CD8-positive, alpha-beta memory T cell (primary cell): ENCODE results near the gene KCNMB3. TPM values are rescaled to one million over a fixed set of nuclear protein-coding genes. Genes with fewer than 3 reads are reported as not detected.

Experiments used
- CTCF ChIA-PET: fragments of 350-600 bp; sonication (Branson Sonifier 250); formaldehyde crosslinking; loops from one replicate; lab custom pipeline; 2021; ENCODE audit warnings: antibody characterized with exemption; lab: Charles Lee
- POLR2A ChIA-PET: fragments of 350-600 bp; sonication (Branson Sonifier 250); formaldehyde crosslinking; loops from one replicate; lab custom pipeline; 2021; ENCODE audit warnings: antibody characterized with exemption; lab: Charles Lee
- DNase-seq, 5 donors: peaks; one replicate each; pipeline versions ENCODE4 v3.0.0 to v3.0.0-alpha.2; 2020 to 2022; ENCODE audit warnings: mixed read lengths in 1 of 5
- H3K27ac ChIP-seq: one replicate; pipeline ENCODE4 v1.7.0; 2013; ENCODE audit warnings: low read depth, mild to moderate bottlenecking, low read length, moderate library complexity
- H3K27me3 ChIP-seq: 2 replicates; pipeline ENCODE4 v1.7.0; 2013; ENCODE audit warnings: low read length, mild to moderate bottlenecking; ENCODE audit not compliant: insufficient read depth, poor library complexity, severe bottlenecking
- H3K36me3 ChIP-seq: 2 replicates; pipeline ENCODE4 v1.7.0; 2013; ENCODE audit warnings: mild to moderate bottlenecking, low read length, moderate library complexity; ENCODE audit not compliant: insufficient read depth
- H3K4me1 ChIP-seq: 2 replicates; pipeline ENCODE4 v1.7.0; 2013; ENCODE audit warnings: mild to moderate bottlenecking, low read length, moderate library complexity; ENCODE audit not compliant: insufficient read depth
- H3K4me3 ChIP-seq: 2 replicates; pipeline ENCODE4 v1.7.0; 2013; ENCODE audit warnings: mild to moderate bottlenecking, low read length
- H3K9me3 ChIP-seq: 2 replicates; pipeline ENCODE4 v1.7.0; 2013; ENCODE audit warnings: mild to moderate bottlenecking, low read length
- H3K27ac Mint-ChIP-seq, 8 donors: one replicate each; pipeline ENCODE4 v1.8.0; 2020 to 2021; ENCODE audit warnings: mixed read lengths in 8 of 8, mild to moderate bottlenecking in 6 of 8, inconsistent platforms in 3 of 8, moderate library complexity in 3 of 8
- H3K27me3 Mint-ChIP-seq, 2 donors: one replicate each; pipeline ENCODE4 v1.8.0; 2020 to 2021; ENCODE audit warnings: mixed read lengths in 2 of 2, mild to moderate bottlenecking in 1 of 2, moderate library complexity in 1 of 2
- H3K36me3 Mint-ChIP-seq, 3 donors: one replicate each; pipeline ENCODE4 v1.8.0; 2020 to 2021; ENCODE audit warnings: mixed read lengths in 3 of 3, inconsistent platforms in 1 of 3, mild to moderate bottlenecking in 1 of 3
- H3K4me1 Mint-ChIP-seq, 3 donors: one replicate each; pipeline ENCODE4 v1.8.0; 2020 to 2021; ENCODE audit warnings: mixed read lengths in 3 of 3, inconsistent platforms in 1 of 3, mild to moderate bottlenecking in 1 of 3
- H3K4me3 Mint-ChIP-seq, 7 donors: one replicate each; pipeline ENCODE4 v1.8.0; 2020 to 2021; ENCODE audit warnings: mixed read lengths in 7 of 7, mild to moderate bottlenecking in 6 of 7, moderate library complexity in 4 of 7, inconsistent platforms in 2 of 7
- H3K9me3 Mint-ChIP-seq, 5 donors: one replicate each; pipeline ENCODE4 v1.8.0; 2020 to 2022; ENCODE audit warnings: mixed read lengths in 5 of 5, mild to moderate bottlenecking in 3 of 5, moderate library complexity in 2 of 5, inconsistent platforms in 1 of 5
- polyA plus RNA-seq: library from polyadenylated mRNA; unstranded; fragments of 300-500 nt; fragmentation: Illumina TruSeq; gene quantifications from one replicate; pipeline ENCODE4 v1.2.3, GENCODE V29; 2021
- total RNA-seq, 2 experiments: library from RNA; stranded (reverse); gene quantifications; one replicate each; pipeline ENCODE4 v1.2.3, GENCODE V29; 2021

Gene KCNMB3
- total RNA-seq, result under 1 TPM; 0.59 to 0.71 TPM
- polyA plus RNA-seq, result not detected

DNA sequence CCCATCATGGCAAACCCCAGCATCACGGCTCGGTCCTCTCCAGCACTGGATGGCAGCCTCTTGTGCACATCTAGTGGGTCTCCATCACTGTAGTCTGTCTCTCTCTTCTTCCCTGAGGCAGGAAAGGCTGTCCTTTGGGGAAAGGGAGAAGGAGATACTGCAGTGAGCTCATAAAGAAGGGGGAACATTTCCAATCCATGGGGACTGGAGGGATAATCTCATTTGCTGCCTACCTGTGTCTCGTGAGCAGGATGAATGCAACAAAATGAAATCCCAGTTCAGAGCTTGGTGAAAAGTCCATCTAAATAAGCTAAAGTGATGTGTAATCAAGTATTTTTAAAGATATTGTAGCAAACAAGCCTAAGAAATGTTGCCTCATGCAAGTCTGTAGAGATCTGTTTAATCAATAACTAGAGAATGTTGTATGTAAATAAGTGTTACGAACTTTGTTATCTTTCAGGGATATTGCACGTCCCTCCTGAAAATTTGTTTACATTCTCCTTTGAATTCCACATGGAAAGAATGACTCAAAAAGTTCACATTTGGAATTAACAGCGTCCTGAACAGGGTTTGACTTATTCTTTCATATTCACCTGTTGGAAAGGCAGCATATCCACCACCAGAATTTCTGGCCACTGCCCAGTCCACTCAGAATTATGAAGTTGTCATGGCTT is at the start of gene KCNMB3:
Gene KCNMB3, minus strand, starts transcription at position 312 of the 674 bp plus-strand sequence. Its CDS starts 124 bp downstream, at position 188.
- Histone ChIP-seq H3K27me3 (no peaks in the 10 kb centered on the region), H3K4me1 (no peaks in the 10 kb centered on the region), H3K9me3 (no peaks in the 10 kb centered on the region), H3K4me3 (no peak within 1 kb of the TSS), H3K36me3 (no peaks in the 10 kb centered on the region), H3K27ac (no peak within 1 kb of the TSS)
- ChIA-PET POLR2A (no interaction called here), CTCF (no interaction called here)
- H3K9me3 Mint-ChIP-seq, result peaks cover 0 to 2% (median 0%) of the 10 kb centered on the region in 5 donors
- H3K4me1 Mint-ChIP-seq, result no peaks in the 10 kb centered on the region
- peaks cover 0 to 19% (median 0%) of the 10 kb centered on the region in 3 donors for H3K36me3 Mint-ChIP-seq
- H3K4me3 Mint-ChIP-seq, result no peak within 1 kb of the TSS
- no peak for DNase-seq
- H3K27me3 Mint-ChIP-seq, result no peaks in the 10 kb centered on the region
- H3K27ac Mint-ChIP-seq, result peak within 1 kb of the TSS in 1 of 8 donors; percentile 82

- H3K27ac ChIP-seq, result no peak overlapping the region
- ChIA-PET CTCF (no interaction called here), POLR2A (no interaction called here)
- Mint-ChIP-seq H3K27me3 (peaks cover 4 to 21% of the 10 kb centered on the region in 2 donors), H3K36me3 (no peaks in the 10 kb centered on the region), H3K4me3 (no peak overlapping the region), H3K27ac (no peak overlapping the region), H3K9me3 (peaks cover 0 to 4% (median 0%) of the 10 kb centered on the region in 5 donors), H3K4me1 (no peaks in the 10 kb centered on the region)
- no peaks in the 10 kb centered on the region for H3K27me3 ChIP-seq
- no peaks in the 10 kb centered on the region for H3K9me3 ChIP-seq
- DNase-seq, result no peak
- H3K36me3 ChIP-seq, result no peaks in the 10 kb centered on the region
- H3K4me1 ChIP-seq, result no peaks in the 10 kb centered on the region
- H3K4me3 ChIP-seq, result no peak overlapping the region
These were observed 49.2 kb upstream of the KCNMB3 start for GRCh38 chr3:179299999-179300613.

GRCh38 chr3:179299316-179299715 is 48.4 kb upstream of the KCNMB3 start:
- no peak overlapping the region for H3K4me3 ChIP-seq
- H3K9me3 ChIP-seq, result no peaks in the 10 kb centered on the region
- Mint-ChIP-seq H3K4me3 (no peak overlapping the region), H3K27ac (no peak overlapping the region), H3K36me3 (no peaks in the 10 kb centered on the region), H3K9me3 (peaks cover 0 to 4% (median 0%) of the 10 kb centered on the region in 5 donors), H3K4me1 (no peaks in the 10 kb centered on the region), H3K27me3 (peaks cover 6 to 27% of the 10 kb centered on the region in 2 donors)
- ChIA-PET POLR2A (no interaction called here), CTCF (no interaction called here)
- no peak for DNase-seq
- H3K36me3 ChIP-seq, result no peaks in the 10 kb centered on the region
- H3K27me3 ChIP-seq, result no peaks in the 10 kb centered on the region
- H3K27ac ChIP-seq, result no peak overlapping the region
- no peaks in the 10 kb centered on the region for H3K4me1 ChIP-seq

- CTCF ChIA-PET, result no interaction called here
- H3K4me1 ChIP-seq, result no peaks in the 10 kb centered on the region
These were observed 47.2 kb upstream of the KCNMB3 start for GRCh38 chr3:179297971-179298725.

DNA sequence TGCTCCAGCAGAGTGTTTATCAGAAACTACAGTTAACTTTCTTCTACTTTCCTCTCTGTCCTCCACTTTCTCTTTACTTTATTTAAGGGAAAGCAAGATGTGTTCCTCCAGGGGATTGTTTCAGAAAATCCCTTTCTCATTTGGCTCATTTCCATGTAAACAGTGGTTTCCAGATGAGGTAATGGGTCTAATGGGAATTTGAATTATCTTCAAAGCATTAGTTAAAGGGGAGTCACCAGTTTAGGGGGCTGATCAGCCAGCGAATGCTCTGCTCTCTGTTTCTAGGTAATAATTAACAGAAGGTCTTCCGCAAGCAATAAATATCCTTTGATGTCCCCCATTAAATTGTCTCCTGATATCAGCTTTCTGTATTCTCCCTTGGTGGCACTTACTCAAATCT is 41.5 kb upstream of the KCNMB3 start:
- H3K27me3 ChIP-seq, result no peaks in the 10 kb centered on the region

More at GRCh38 chr3:179297971-179298725, 47.2 kb upstream of the KCNMB3 start:
- no peak for DNase-seq
- H3K27me3 Mint-ChIP-seq, result peaks cover 6 to 24% of the 10 kb centered on the region in 2 donors
- no peaks in the 10 kb centered on the region for H3K4me1 Mint-ChIP-seq
- H3K27me3 ChIP-seq, result no peaks in the 10 kb centered on the region
- H3K36me3 Mint-ChIP-seq, result no peaks in the 10 kb centered on the region
- H3K36me3 ChIP-seq, result no peaks in the 10 kb centered on the region
- H3K4me3 ChIP-seq, result no peak overlapping the region
- H3K4me3 Mint-ChIP-seq, result no peak overlapping the region
- peaks cover 0 to 4% (median 0%) of the 10 kb centered on the region in 5 donors for H3K9me3 Mint-ChIP-seq
- H3K27ac Mint-ChIP-seq, result peak overlapping the region in 1 of 8 donors; percentile 47
- no peak overlapping the region for H3K27ac ChIP-seq
- H3K9me3 ChIP-seq, result no peaks in the 10 kb centered on the region
- POLR2A ChIA-PET, result no interaction called here

DNA sequence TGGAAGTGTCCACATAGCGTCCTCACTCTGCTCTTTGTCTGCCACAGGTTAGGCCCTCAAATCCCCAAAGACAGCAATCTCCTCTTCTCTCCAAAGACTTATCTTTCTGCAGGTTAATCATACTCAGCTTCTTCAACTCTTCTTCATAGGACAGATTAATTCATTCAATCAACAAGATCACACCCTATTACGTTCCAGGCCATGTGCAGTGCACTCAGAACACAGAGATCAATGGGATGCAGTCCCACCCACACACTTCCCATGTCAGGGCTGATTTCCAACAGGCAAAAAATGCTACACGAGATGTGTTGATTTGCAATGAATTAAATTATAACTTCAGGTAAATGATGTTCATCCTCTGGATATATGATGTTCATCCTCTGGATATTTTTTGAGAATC is 38.4 kb upstream of the KCNMB3 start:
- Histone ChIP-seq H3K4me3 (no peak overlapping the region), H3K27ac (no peak overlapping the region), H3K9me3 (no peaks in the 10 kb centered on the region), H3K4me1 (no peaks in the 10 kb centered on the region), H3K36me3 (no peaks in the 10 kb centered on the region), H3K27me3 (no peaks in the 10 kb centered on the region)
- Mint-ChIP-seq H3K4me1 (no peaks in the 10 kb centered on the region), H3K9me3 (no peaks in the 10 kb centered on the region), H3K36me3 (no peaks in the 10 kb centered on the region), H3K4me3 (no peak overlapping the region), H3K27ac (no peak overlapping the region), H3K27me3 (peaks cover 6 to 24% of the 10 kb centered on the region in 2 donors)
- CTCF ChIA-PET, result no interaction called here
- POLR2A ChIA-PET, result no interaction called here
- DNase-seq, result no peak

More for the DNA sequence above, 41.5 kb upstream of the KCNMB3 start:
- Histone ChIP-seq H3K9me3 (no peaks in the 10 kb centered on the region), H3K36me3 (no peaks in the 10 kb centered on the region), H3K4me3 (no peak overlapping the region), H3K4me1 (no peaks in the 10 kb centered on the region), H3K27ac (no peak overlapping the region)
- POLR2A ChIA-PET, result no interaction called here
- Mint-ChIP-seq H3K27ac (no peak overlapping the region), H3K4me1 (no peaks in the 10 kb centered on the region), H3K27me3 (peaks cover 8 to 28% of the 10 kb centered on the region in 2 donors), H3K9me3 (no peaks in the 10 kb centered on the region), H3K36me3 (no peaks in the 10 kb centered on the region), H3K4me3 (no peak overlapping the region)
- CTCF ChIA-PET, result no interaction called here
- no peak for DNase-seq

DNA sequence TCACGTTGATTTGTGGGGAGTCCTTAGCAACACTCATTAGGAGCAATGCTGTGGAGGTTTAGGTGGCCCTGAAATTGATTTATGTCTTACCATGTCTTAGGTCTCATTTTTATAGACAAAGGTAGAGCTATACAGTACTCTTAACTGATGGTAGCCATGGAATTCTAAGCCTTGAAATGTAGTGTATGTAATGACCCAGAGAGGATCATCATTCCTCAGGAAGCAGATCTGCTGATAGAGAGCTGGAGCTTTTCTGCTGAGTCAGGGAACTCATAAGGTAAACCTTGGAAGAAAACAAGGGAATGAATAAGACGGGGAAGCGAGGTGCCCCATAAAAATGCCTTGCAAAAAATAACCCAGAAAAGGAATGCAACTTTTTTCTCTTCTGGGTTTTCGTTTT is 37.9 kb upstream of the KCNMB3 start:
- CTCF ChIA-PET, result no interaction called here
- Mint-ChIP-seq H3K27me3 (peaks cover 6 to 28% of the 10 kb centered on the region in 2 donors), H3K36me3 (no peaks in the 10 kb centered on the region), H3K4me3 (no peak overlapping the region), H3K4me1 (no peaks in the 10 kb centered on the region), H3K9me3 (no peaks in the 10 kb centered on the region), H3K27ac (no peak overlapping the region)
- Histone ChIP-seq H3K4me1 (no peaks in the 10 kb centered on the region), H3K36me3 (no peaks in the 10 kb centered on the region), H3K27ac (no peak overlapping the region), H3K4me3 (no peak overlapping the region), H3K27me3 (no peaks in the 10 kb centered on the region), H3K9me3 (no peaks in the 10 kb centered on the region)
- DNase-seq, result no peak
- POLR2A ChIA-PET, result no interaction called here

GRCh38 chr3:179286331-179286730 is 35.4 kb upstream of the KCNMB3 start:
- no peak for DNase-seq
- Histone ChIP-seq H3K4me3 (no peak overlapping the region), H3K36me3 (no peaks in the 10 kb centered on the region), H3K4me1 (no peaks in the 10 kb centered on the region), H3K27ac (no peak overlapping the region), H3K27me3 (no peaks in the 10 kb centered on the region), H3K9me3 (no peaks in the 10 kb centered on the region)
- CTCF ChIA-PET, result no interaction called here
- Mint-ChIP-seq H3K27ac (no peak overlapping the region), H3K4me3 (no peak overlapping the region), H3K4me1 (no peaks in the 10 kb centered on the region), H3K36me3 (no peaks in the 10 kb centered on the region), H3K9me3 (no peaks in the 10 kb centered on the region), H3K27me3 (peaks cover 13 to 32% of the 10 kb centered on the region in 2 donors)
- POLR2A ChIA-PET, result no interaction called here
